ENCODE measurements around the gene WDR5.

WDR5 gene

GRCh38 chr9:134135343-134136117 is at the start of gene WDR5 (continued):
- TF ChIP-seq ZNF324 (tag by site-specific recombination; IDR thresholded peaks at IDR 0.05) (peak; percentile 72; the same call in 1 of the 2 replicates), ELK4 (IDR thresholded peaks at IDR 0.05; ENCODE audit: borderline replicate concordance, low read depth, low read length) (no peak), ZBTB8A (tag by site-specific recombination; IDR thresholded peaks at IDR 0.05) (peak; percentile 91), ZNF239 (tag by site-specific recombination; IDR thresholded peaks at IDR 0.05) (no peak), ZNF404 (tag by site-specific recombination; IDR thresholded peaks at IDR 0.05) (no peak), RBAK (tag by site-specific recombination; IDR thresholded peaks at IDR 0.05) (no peak), GLIS2 (tag by site-specific recombination; IDR thresholded peaks at IDR 0.05) (peak; percentile 88), SP3 (tag by site-specific recombination; IDR thresholded peaks at IDR 0.05) (peak; percentile 46), YY2 (tag by site-specific recombination; IDR thresholded peaks at IDR 0.05) (no peak), ZNF621 (tag by site-specific recombination; IDR thresholded peaks at IDR 0.05) (no peak), ZEB2 (tag by site-specific recombination; IDR thresholded peaks at IDR 0.05) (peak; percentile 82), ZNF24 (tag by site-specific recombination; IDR thresholded peaks at IDR 0.05) (0 out of 2 replicates have a peak, but pooled peaks have one; percentile 19), OSR2 (tag by site-specific recombination; IDR thresholded peaks at IDR 0.05) (no peak), ZNF398 (tag by site-specific recombination; IDR thresholded peaks at IDR 0.05) (no peak), ZNF211 (tag by site-specific recombination; IDR thresholded peaks at IDR 0.05; ENCODE audit: low read depth) (no peak), ZNF501 (tag by site-specific recombination; IDR thresholded peaks at IDR 0.05) (peak; percentile 47; the same call in 1 of the 2 replicates), ZNF146 (tag by site-specific recombination; IDR thresholded peaks at IDR 0.05) (no peak), ZBTB17 (tag by site-specific recombination; IDR thresholded peaks at IDR 0.05) (peak; percentile 85), MYNN (tag by site-specific recombination; IDR thresholded peaks at IDR 0.05; ENCODE audit: borderline replicate concordance) (no peak; the same call in 1 of the 2 replicates), MZF1 (tag by site-specific recombination; IDR thresholded peaks at IDR 0.05; ENCODE audit: borderline replicate concordance) (no peak)
- TF ChIP-seq, protein P1, sequence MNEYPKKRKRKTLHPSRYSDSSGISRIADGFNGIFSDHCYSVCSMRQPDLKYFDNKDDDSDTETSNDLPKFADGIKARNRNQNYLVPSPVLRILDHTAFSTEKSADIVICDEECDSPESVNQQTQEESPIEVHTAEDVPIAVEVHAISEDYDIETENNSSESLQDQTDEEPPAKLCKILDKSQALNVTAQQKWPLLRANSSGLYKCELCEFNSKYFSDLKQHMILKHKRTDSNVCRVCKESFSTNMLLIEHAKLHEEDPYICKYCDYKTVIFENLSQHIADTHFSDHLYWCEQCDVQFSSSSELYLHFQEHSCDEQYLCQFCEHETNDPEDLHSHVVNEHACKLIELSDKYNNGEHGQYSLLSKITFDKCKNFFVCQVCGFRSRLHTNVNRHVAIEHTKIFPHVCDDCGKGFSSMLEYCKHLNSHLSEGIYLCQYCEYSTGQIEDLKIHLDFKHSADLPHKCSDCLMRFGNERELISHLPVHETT (tag by site-specific recombination; IDR thresholded peaks at IDR 0.05): 0 out of 2 replicates have a peak, but pooled peaks have one; percentile 38
- TF ChIP-seq, protein P2, sequence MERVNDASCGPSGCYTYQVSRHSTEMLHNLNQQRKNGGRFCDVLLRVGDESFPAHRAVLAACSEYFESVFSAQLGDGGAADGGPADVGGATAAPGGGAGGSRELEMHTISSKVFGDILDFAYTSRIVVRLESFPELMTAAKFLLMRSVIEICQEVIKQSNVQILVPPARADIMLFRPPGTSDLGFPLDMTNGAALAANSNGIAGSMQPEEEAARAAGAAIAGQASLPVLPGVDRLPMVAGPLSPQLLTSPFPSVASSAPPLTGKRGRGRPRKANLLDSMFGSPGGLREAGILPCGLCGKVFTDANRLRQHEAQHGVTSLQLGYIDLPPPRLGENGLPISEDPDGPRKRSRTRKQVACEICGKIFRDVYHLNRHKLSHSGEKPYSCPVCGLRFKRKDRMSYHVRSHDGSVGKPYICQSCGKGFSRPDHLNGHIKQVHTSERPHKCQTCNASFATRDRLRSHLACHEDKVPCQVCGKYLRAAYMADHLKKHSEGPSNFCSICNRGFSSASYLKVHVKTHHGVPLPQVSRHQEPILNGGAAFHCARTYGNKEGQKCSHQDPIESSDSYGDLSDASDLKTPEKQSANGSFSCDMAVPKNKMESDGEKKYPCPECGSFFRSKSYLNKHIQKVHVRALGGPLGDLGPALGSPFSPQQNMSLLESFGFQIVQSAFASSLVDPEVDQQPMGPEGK (tag by site-specific recombination; IDR thresholded peaks at IDR 0.05): peak; percentile 87
